HG02588 (cell line): ENCODE measurements around the gene RGL1.

Experiments
- ATAC-seq: cut with Tn5 transposase; IDR thresholded peaks from one replicate; pipeline ENCODE4 v1.9.1; 2021; ENCODE audit warnings: mild to moderate bottlenecking, moderate library complexity; ENCODE audit not compliant: unreplicated experiment

The RGL1 gene

GRCh38 chr1:183912265-183912886 lies 107.5 kb downstream of the RGL1 start:
- ATAC-seq, result peak; percentile 61

- ATAC-seq, result no peak
Measured at GRCh38 chr1:183913567-183913993, 108.7 kb downstream of the RGL1 start.

GRCh38 chr1:183914276-183914675 lies 109.4 kb downstream of the RGL1 start:
- no peak for ATAC-seq

- ATAC-seq, result no peak
Measured at GRCh38 chr1:183914891-183915290, 110.0 kb downstream of the RGL1 start.

- ATAC-seq, result peak; percentile 33
Measured at GRCh38 chr1:183915625-183916510, 110.9 kb downstream of the RGL1 start.

- no peak for ATAC-seq
Measured at GRCh38 chr1:183916574-183916973, 111.7 kb downstream of the RGL1 start.

- ATAC-seq, result no peak
Measured at GRCh38 chr1:183918589-183918988, 113.7 kb downstream of the RGL1 start.

GRCh38 chr1:183920651-183921050 lies 115.7 kb downstream of the RGL1 start:
- ATAC-seq, result no peak

- no peak for ATAC-seq
Measured at GRCh38 chr1:183922197-183922596, 117.3 kb downstream of the RGL1 start.

- ATAC-seq, result no peak
Measured at GRCh38 chr1:183925947-183926346, 121.0 kb downstream of the RGL1 start.

GRCh38 chr1:183926983-183927382 lies 122.1 kb downstream of the RGL1 start:
- ATAC-seq, result no peak

- no peak for ATAC-seq
Measured at GRCh38 chr1:183931646-183932271, 126.8 kb downstream of the RGL1 start.

GRCh38 chr1:183932412-183932811 lies 127.5 kb downstream of the RGL1 start:
- ATAC-seq, result no peak

- no peak for ATAC-seq
Measured at GRCh38 chr1:183933528-183934179, 128.7 kb downstream of the RGL1 start.

GRCh38 chr1:183934314-183934713 lies 129.4 kb downstream of the RGL1 start:
- no peak for ATAC-seq

GRCh38 chr1:183936009-183936408 lies 131.1 kb downstream of the RGL1 start:
- no peak for ATAC-seq

- no peak for ATAC-seq
Measured at GRCh38 chr1:183936791-183937190, 131.9 kb downstream of the RGL1 start.

- no peak for ATAC-seq
Measured at GRCh38 chr1:183937611-183938010, 132.7 kb downstream of the RGL1 start.

- ATAC-seq, result no peak
Measured at GRCh38 chr1:183941001-183941400, 136.1 kb downstream of the RGL1 start.

GRCh38 chr1:183942933-183943693 lies 138.2 kb downstream of the RGL1 start:
- ATAC-seq, result peak; percentile 40
